AG10803 (cell line): ENCODE results near the gene FAM78A.

Source experiments
- DNase-seq: peaks from one replicate; pipeline ENCODE4 v3.0.0; 2010; ENCODE audit warnings: low read depth
- H3K4me3 ChIP-seq: 2 replicates; pipeline ENCODE4 v1.5.1; 2011; ENCODE audit warnings: mild to moderate bottlenecking, low read length, control low read depth
- CTCF ChIP-seq: conservative IDR thresholded peaks from 2 replicates; pipeline ENCODE4 v1.5.1; 2011; ENCODE audit warnings: mild to moderate bottlenecking, low read length, control low read depth, inconsistent platforms

The FAM78A gene

GRCh38 chr9:131287359-131287758 lies 11.0 kb upstream of the FAM78A start:
- no peak for TF ChIP-seq CTCF
- no peak for DNase-seq
- H3K4me3 ChIP-seq, result no peak overlapping the region

DNA sequence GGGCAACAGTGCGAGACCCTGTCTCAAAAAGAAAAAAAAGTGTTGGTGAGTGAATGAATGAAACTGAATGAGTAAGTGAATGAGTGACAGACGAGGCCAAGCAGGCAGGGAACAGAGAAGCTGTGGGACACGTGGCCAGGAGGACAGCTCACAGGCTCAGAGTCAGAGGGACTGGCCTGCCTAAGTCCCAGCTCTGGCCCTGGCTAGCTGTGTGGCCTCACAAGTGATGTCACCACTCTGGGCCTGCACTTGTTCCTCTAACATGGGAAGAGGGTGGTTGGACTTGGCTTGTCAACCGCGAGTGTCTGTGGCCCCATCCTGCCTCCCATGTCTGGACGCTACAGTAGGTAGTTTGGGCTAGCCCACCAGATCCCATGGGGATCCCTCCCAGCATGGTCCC lies 8.5 kb upstream of the FAM78A start:
- DNase-seq, result no peak
- H3K4me3 ChIP-seq, result no peak overlapping the region
- no peak for TF ChIP-seq CTCF

- no peak for TF ChIP-seq CTCF
- no peak overlapping the region for H3K4me3 ChIP-seq
- no peak for DNase-seq
Measured at GRCh38 chr9:131282688-131283422, 6.5 kb upstream of the FAM78A start.

DNA sequence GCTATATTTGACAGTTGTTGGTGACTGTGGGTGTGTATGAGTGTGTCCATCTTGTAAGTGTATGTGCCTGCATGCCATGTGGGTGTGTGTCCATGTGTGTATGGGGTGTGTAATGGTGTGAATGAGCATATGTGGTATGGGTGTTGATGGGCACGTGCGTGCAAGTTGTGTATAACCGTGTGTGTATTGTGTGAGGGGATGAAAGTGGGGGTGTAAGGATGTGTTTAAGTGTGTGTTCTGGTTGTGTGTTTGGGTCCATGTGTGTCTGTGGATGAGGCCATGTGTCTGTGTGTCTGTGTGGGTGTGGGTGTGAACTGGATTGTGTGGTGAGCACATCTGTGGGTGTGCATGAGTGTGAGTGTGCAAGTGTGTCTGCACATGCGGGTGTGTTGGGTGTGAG lies 5.9 kb upstream of the FAM78A start:
- no peak for TF ChIP-seq CTCF
- no peak for DNase-seq
- H3K4me3 ChIP-seq, result no peak overlapping the region

DNA sequence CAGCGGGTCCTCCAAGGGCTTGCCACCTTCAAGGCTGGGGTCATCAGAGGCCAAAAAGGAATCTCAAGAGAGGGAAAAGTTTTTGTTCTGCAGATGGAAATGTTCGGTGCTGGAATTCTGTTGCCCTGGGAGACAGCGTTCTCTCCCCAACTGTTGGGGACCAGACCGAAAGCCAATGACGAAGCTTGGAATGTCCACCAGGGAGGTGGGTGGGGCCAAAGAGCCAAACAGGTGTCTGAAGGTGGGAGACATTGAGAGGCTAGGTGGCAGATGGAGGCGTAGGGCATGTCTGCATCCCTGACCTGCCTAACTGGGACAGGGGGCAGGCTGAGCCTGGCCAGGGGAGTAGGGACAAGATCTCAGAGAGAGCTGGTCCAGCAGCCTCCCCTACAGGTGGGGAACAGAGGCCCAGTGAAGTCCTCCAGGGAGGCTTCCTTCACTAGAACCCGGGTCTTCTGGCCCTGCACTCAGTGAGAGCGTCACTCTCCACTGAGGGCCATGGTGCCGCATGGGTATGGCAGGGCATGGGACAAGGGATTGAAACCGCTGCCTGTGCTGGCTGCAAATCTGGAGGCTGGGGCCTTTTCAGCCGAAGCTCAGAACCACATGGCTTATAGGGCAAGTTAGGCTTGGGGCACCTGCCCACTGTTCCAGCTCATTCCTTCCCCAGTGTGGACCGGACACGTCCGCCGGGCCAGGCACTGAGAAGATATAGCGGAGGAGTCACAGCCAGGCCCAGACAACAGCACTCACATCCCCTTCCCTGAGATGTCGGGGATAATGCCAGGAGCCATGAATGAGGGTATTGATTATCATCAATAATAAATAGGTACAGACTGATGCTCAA lies 5.0 kb upstream of the FAM78A start:
- no peak overlapping the region for H3K4me3 ChIP-seq
- DNase-seq, result no peak
- no peak for TF ChIP-seq CTCF

GRCh38 chr9:131280660-131281059 lies 4.3 kb upstream of the FAM78A start:
- TF ChIP-seq CTCF, result no peak
- no peak overlapping the region for H3K4me3 ChIP-seq
- no peak for DNase-seq
